ENCODE data around the gene FSD1.

- TF ChIP-seq CTCF (IDR thresholded peaks at IDR 0.05; ENCODE audit: poor library complexity, severe bottlenecking) (no peak), POLR2AphosphoS5 (IDR thresholded peaks at IDR 0.05) (no peak), EZH2 (IDR thresholded peaks at IDR 0.05; ENCODE audit: borderline replicate concordance, insufficient read depth, low read length, poor library complexity, severe bottlenecking) (no peak), EP300 (conservative IDR thresholded peaks at IDR 0.05; ENCODE audit: poor library complexity, severe bottlenecking) (no peak), SMC3 (conservative IDR thresholded peaks at IDR 0.05; ENCODE audit: poor library complexity) (no peak), MXI1 (conservative IDR thresholded peaks at IDR 0.05; ENCODE audit: poor library complexity, severe bottlenecking) (no peak)
- TF ChIP-seq, protein P1, sequence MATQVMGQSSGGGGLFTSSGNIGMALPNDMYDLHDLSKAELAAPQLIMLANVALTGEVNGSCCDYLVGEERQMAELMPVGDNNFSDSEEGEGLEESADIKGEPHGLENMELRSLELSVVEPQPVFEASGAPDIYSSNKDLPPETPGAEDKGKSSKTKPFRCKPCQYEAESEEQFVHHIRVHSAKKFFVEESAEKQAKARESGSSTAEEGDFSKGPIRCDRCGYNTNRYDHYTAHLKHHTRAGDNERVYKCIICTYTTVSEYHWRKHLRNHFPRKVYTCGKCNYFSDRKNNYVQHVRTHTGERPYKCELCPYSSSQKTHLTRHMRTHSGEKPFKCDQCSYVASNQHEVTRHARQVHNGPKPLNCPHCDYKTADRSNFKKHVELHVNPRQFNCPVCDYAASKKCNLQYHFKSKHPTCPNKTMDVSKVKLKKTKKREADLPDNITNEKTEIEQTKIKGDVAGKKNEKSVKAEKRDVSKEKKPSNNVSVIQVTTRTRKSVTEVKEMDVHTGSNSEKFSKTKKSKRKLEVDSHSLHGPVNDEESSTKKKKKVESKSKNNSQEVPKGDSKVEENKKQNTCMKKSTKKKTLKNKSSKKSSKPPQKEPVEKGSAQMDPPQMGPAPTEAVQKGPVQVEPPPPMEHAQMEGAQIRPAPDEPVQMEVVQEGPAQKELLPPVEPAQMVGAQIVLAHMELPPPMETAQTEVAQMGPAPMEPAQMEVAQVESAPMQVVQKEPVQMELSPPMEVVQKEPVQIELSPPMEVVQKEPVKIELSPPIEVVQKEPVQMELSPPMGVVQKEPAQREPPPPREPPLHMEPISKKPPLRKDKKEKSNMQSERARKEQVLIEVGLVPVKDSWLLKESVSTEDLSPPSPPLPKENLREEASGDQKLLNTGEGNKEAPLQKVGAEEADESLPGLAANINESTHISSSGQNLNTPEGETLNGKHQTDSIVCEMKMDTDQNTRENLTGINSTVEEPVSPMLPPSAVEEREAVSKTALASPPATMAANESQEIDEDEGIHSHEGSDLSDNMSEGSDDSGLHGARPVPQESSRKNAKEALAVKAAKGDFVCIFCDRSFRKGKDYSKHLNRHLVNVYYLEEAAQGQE (IDR thresholded peaks at IDR 0.05; ENCODE audit: borderline replicate concordance) = no peak
These were observed 25.5 kb downstream of the FSD1 start for GRCh38 chr19:4329858-4330257.
